HEK293 (cell line): Measurements from ENCODE around the gene TCF7L1.

ENCODE experiments used
- CTCF ChIA-PET: fragments of 350-600 bp; formaldehyde crosslinking; extraction: SDS; loops from one replicate; lab custom pipeline; 2021; ENCODE audit warnings: antibody characterized with exemption; lab: Yijun Ruan, JAX
- POLR2A ChIA-PET: fragments of 300-600 bp; formaldehyde crosslinking; extraction: SDS; loops from one replicate; lab custom pipeline; 2020; ENCODE audit warnings: antibody characterized with exemption, inconsistent platforms; lab: Yijun Ruan, JAX
- H3K27ac ChIP-seq: fragments of 200-500 bp; sonication (Bioruptor generic); 2 replicates; pipeline ENCODE4 v1.5.1; 2014; ENCODE audit warnings: low read depth, low read length, control low read depth, inconsistent platforms; ENCODE audit errors: extremely low read depth
- H3K36me3 ChIP-seq, 2 experiments: fragments of 200-500 bp in 1 of 2; sonication (Bioruptor generic) in 1 of 2; 1 replicate in 1 of 2; 2 replicates in 1 of 2; pipeline ENCODE4 v1.5.1; 2014 to 2017; ENCODE audit warnings: inconsistent platforms in 2 of 2, low read length in 2 of 2; ENCODE audit not compliant: control insufficient read depth in 2 of 2, insufficient read depth in 1 of 2
- H3K4me1 ChIP-seq: fragments of 200-500 bp; sonication (Bioruptor generic); 2 replicates; pipeline ENCODE4 v1.5.1; 2014; ENCODE audit warnings: mild to moderate bottlenecking, low read length, inconsistent platforms; ENCODE audit not compliant: control insufficient read depth, insufficient read depth
- H3K4me3 ChIP-seq: 2 replicates; pipeline ENCODE4 v1.5.1; 2011; ENCODE audit warnings: low read depth, mild to moderate bottlenecking, control low read depth, low read length, moderate library complexity
- H3K9me3 ChIP-seq: fragments of 200-500 bp; sonication (Bioruptor generic); 2 replicates; pipeline ENCODE4 v1.5.1; 2014; ENCODE audit warnings: low read depth, low read length, inconsistent platforms; ENCODE audit not compliant: control insufficient read depth, insufficient read depth
- KLF10 ChIP-seq: fragments of 450-650 bp; IDR thresholded peaks from 2 replicates; pipeline ENCODE4 v1.5.1; 2018; ENCODE audit warnings: missing biosample characterization, mild to moderate bottlenecking, missing genetic modification characterization
- SP3 ChIP-seq: fragments of 450-650 bp; formaldehyde crosslinking; IDR thresholded peaks from 2 replicates; pipeline ENCODE4 v1.5.1; 2016; ENCODE audit warnings: missing biosample characterization, missing genetic modification characterization
- ZEB2 ChIP-seq: fragments of 450-650 bp; formaldehyde crosslinking; IDR thresholded peaks from 2 replicates; pipeline ENCODE4 v1.5.1; 2016; ENCODE audit warnings: missing biosample characterization, missing genetic modification characterization
- ZIC2 ChIP-seq: fragments of 450-650 bp; formaldehyde crosslinking; IDR thresholded peaks from 2 replicates; pipeline ENCODE4 v1.5.1; 2016; ENCODE audit warnings: missing biosample characterization, missing genetic modification characterization
- ZNF133 ChIP-seq: fragments of 450-650 bp; formaldehyde crosslinking; IDR thresholded peaks from 2 replicates; pipeline ENCODE4 v1.5.1; 2016; ENCODE audit warnings: missing biosample characterization, missing genetic modification characterization
- ZNF19 ChIP-seq: fragments of 450-650 bp; formaldehyde crosslinking; IDR thresholded peaks from 2 replicates; pipeline ENCODE4; 2016; ENCODE audit warnings: missing biosample characterization, missing genetic modification characterization, low read depth
- ZNF202 ChIP-seq: fragments of 450-650 bp; formaldehyde crosslinking; IDR thresholded peaks from 2 replicates; pipeline ENCODE4 v1.5.1; 2016; ENCODE audit warnings: missing biosample characterization, missing genetic modification characterization, borderline replicate concordance
- ZNF391 ChIP-seq: fragments of 450-650 bp; formaldehyde crosslinking; IDR thresholded peaks from 2 replicates; pipeline ENCODE4 v1.5.1; 2016; ENCODE audit warnings: low read depth, missing biosample characterization, missing genetic modification characterization, borderline replicate concordance
- ZNF629 ChIP-seq: fragments of 450-650 bp; formaldehyde crosslinking; IDR thresholded peaks from 2 replicates; pipeline ENCODE4 v1.5.1; 2017; ENCODE audit warnings: missing biosample characterization, missing genetic modification characterization
- ZNF843 ChIP-seq: fragments of 450-650 bp; formaldehyde crosslinking; IDR thresholded peaks from 2 replicates; pipeline ENCODE4 v1.5.1; 2016; ENCODE audit warnings: missing biosample characterization, missing genetic modification characterization
- TF ChIP-seq, protein P1 (sequence below): fragments of 450-650 bp; formaldehyde crosslinking; IDR thresholded peaks from 2 replicates; pipeline ENCODE4 v1.5.1; 2016; ENCODE audit warnings: missing biosample characterization, missing genetic modification characterization

TCF7L1 gene

DNA sequence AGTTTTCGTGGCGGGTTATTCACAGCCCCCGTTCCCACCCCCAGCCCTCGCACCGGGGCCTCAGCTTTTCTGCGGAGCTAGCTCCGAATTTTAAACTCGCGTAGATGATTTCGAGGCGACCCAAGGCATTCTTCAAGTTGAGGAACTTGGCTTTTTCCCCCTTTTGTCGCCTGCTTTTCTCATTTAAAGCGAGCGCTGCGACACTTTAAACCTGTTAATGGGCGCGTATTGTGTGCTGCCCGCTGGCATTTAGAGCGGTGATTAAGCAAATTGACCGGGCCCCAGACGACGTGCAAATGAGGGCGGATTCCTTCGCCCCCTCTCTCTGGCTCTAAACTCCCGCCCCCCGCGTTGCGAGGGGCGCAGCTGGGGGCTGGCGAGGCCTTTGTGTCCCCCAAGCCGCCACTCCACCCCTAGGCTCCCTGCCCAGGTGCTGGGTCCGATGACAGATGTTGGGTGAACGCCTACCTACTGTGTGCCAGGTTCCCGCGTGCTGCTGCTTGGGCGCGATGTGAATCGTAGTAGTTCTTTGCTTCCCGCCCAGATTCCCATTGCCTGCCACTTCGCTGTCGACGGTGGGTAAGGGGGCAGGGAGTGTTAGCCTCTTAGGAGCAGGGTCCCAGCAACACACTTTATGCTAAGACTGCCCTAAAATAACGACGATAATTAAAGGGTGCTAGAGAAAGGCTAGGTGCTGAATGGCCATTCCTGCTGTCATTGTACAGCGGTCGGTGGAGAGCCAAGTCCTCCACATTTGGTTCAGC lies 1.9 kb downstream of the TCF7L1 start:
- H3K27ac ChIP-seq = no peak overlapping the region
- POLR2A ChIA-PET = no interaction called here

DNA sequence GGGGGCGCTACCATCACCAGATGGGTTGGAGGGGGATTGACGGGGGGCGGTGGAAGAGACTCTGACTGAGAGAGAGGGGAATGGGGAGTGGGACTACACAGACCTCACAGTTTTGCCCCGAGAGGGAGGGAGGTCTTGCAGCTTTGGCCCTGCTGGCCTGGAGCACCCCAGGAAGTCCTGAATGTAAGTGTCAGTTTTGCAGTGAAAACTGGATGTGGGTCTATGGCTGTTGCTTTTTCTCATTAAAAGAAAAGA lies 2.4 kb downstream of the TCF7L1 start:
- Histone ChIP-seq H3K36me3 (peaks cover 0 to 5% of the 10 kb centered on the region in 2 experiments; a peak in 2 of 3 replicates), H3K9me3 (no peaks in the 10 kb centered on the region), H3K27ac (no peak overlapping the region), H3K4me3 (no peak overlapping the region), H3K4me1 (peaks cover 3% of the 10 kb centered on the region; the same call in 1 of the 2 replicates)
- ChIA-PET CTCF (interaction anchor here (0.6 kb wide), 1 partner anchor 87 kb away, joined by 3 read pairs; no protein-coding TSS in a partner anchor), POLR2A (no interaction called here)
- TF ChIP-seq, protein P1, sequence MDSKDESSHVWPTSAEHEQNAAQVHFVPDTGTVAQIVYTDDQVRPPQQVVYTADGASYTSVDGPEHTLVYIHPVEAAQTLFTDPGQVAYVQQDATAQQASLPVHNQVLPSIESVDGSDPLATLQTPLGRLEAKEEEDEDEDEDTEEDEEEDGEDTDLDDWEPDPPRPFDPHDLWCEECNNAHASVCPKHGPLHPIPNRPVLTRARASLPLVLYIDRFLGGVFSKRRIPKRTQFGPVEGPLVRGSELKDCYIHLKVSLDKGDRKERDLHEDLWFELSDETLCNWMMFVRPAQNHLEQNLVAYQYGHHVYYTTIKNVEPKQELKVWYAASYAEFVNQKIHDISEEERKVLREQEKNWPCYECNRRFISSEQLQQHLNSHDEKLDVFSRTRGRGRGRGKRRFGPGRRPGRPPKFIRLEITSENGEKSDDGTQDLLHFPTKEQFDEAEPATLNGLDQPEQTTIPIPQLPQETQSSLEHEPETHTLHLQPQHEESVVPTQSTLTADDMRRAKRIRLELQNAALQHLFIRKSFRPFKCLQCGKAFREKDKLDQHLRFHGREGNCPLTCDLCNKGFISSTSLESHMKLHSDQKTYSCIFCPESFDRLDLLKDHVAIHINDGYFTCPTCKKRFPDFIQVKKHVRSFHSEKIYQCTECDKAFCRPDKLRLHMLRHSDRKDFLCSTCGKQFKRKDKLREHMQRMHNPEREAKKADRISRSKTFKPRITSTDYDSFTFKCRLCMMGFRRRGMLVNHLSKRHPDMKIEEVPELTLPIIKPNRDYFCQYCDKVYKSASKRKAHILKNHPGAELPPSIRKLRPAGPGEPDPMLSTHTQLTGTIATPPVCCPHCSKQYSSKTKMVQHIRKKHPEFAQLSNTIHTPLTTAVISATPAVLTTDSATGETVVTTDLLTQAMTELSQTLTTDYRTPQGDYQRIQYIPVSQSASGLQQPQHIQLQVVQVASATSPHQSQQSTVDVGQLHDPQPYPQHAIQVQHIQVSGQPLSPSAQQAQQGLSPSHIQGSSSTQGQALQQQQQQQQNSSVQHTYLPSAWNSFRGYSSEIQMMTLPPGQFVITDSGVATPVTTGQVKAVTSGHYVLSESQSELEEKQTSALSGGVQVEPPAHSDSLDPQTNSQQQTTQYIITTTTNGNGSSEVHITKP (tag by site-specific recombination) = 0 out of 2 replicates have a peak, but pooled peaks have one; percentile 7
- no peak for TF ChIP-seq ZNF391 (tag by site-specific recombination)

More for the DNA sequence above, 1.9 kb downstream of the TCF7L1 start:
- peaks cover 0 to 5% of the 10 kb centered on the region in 2 experiments; a peak in 2 of 3 replicates for H3K36me3 ChIP-seq
- H3K9me3 ChIP-seq = no peaks in the 10 kb centered on the region
- H3K4me3 ChIP-seq = no peak overlapping the region
- CTCF ChIA-PET = no interaction called here
- TF ChIP-seq ZNF202 = 0 out of 2 replicates have a peak, but pooled peaks have one; percentile 11
- no peak for TF ChIP-seq SP3 (tag by site-specific recombination)
- H3K4me1 ChIP-seq = peaks cover 3% of the 10 kb centered on the region; the same call in 1 of the 2 replicates

DNA sequence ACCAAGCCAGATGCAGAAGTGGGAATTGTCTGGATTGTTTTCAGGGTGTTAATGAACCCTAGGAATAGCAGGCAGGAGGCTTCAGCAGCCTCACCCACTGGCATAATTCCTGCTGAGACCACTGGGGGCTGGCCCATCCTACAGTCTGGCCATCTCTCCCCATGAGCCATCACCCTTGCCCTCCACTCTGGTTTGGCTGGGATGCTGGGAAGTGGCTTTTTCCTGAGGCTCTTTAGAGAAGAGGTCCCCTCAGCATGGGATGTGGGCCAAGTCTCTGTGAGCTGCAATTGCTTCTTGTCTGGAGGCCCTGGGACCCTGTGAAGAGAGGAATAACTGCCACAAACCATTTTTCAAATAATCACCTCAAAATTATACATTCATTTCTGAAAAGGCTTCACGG lies 4.0 kb downstream of the TCF7L1 start:
- no peak overlapping the region for H3K27ac ChIP-seq
- peak; percentile 30; the same call in 1 of the 2 replicates for TF ChIP-seq ZIC2 (tag by site-specific recombination)
- no peak for TF ChIP-seq ZEB2
- H3K36me3 ChIP-seq = peaks cover 0 to 10% of the 10 kb centered on the region in 2 experiments; a peak in 2 of 3 replicates
- peaks cover 3% of the 10 kb centered on the region; the same call in 1 of the 2 replicates for H3K4me1 ChIP-seq
- POLR2A ChIA-PET = interaction anchor here (0.7 kb wide), 1 partner anchor 20 kb away, joined by 6 read pairs; no protein-coding TSS in a partner anchor
- H3K4me3 ChIP-seq = no peak overlapping the region
- CTCF ChIA-PET = interaction anchor here (1.4 kb wide), 1 partner anchor 148 kb away, joined by 5 read pairs; no protein-coding TSS in a partner anchor
- H3K9me3 ChIP-seq = no peaks in the 10 kb centered on the region

DNA sequence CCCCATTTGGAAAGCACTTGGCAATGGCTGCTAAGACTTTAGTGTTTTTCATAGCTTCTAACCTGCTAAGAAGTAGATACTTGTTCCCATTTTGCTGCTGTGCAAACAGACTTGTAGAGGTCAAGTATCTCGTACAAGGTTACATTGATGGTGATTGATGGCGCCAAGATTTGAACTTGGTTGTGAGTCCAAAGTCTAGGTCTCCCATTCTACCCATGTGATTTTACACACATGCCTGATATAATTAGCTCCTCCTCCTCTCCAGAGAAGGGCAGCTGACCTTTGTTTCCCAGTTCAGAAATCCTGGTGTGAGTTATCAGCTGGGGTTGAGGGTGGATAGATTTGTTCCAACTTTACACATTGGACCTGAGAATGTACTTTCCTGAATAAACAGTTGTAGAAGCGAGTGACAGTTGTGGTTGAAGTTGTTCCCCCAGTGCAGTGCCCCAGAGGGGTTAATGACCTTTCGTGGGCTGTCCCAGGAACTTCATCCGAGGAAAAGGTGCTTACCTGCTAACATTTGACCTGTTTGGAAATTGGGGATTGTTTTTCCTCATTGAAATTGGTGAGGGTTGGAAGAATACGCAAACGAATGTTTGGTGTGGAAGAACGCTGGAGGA lies 10.4 kb downstream of the TCF7L1 start:
- CTCF ChIA-PET = interaction anchor here (1.2 kb wide), 2 partner anchors 123 to 157 kb away, joined by 3 to 5 read pairs; no protein-coding TSS in a partner anchor
- POLR2A ChIA-PET = interaction anchor here (0.6 kb wide), 1 partner anchor 169 kb away, joined by 3 read pairs; no protein-coding TSS in a partner anchor

More for the DNA sequence above, 10.4 kb downstream of the TCF7L1 start:
- no peaks in the 10 kb centered on the region for H3K9me3 ChIP-seq
- H3K27ac ChIP-seq = no peak overlapping the region
- peaks cover 0 to 4% of the 10 kb centered on the region in 2 experiments; a peak in 2 of 3 replicates for H3K36me3 ChIP-seq
- H3K4me3 ChIP-seq = no peak overlapping the region
- H3K4me1 ChIP-seq = 0 out of 2 replicates have a peak, but pooled peaks cover 2% of the 10 kb centered on the region
- TF ChIP-seq ZNF843 (tag by site-specific recombination) (no peak), ZNF19 (tag by site-specific recombination) (no peak), ZNF133 (no peak), ZNF629 (tag by site-specific recombination) (no peak), KLF10 (no peak)
